ENCODE measurements around the gene FAM50A.

FAM50A gene

GRCh38 chrX:154466036-154466435, 22.1 kb downstream of the FAM50A start:
- DNase-seq (ENCODE audit: low read depth in 1 of 2, low spot score in 1 of 2) = no peak
- no peak for TF ChIP-seq JUND (IDR thresholded peaks at IDR 0.05; ENCODE audit: low read depth)
- in situ Hi-C loops (cut with HindIII; ENCODE audit: low pct_unique_long_range_greater_than_20kb, low sequenced_read_pairs) = no loop called here

DNA sequence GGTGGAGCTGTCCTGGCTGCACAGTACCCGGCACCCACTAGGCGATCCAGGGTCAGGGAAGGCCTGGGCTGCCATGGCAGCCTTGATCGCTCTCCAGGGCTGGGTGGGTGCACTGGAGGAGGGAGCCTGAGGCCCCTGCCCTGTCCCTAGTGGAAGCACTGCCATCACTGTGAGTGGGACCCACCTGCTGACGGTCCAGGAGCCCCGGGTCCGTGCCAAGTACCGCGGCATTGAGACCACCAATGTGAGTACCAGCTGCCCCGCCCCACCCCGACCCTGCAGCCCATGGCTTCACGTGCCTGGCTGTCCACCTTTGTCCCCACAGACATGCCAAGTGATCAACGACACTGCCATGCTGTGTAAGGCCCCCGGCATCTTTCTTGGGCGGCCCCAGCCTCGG, 23.0 kb downstream of the FAM50A start:
- in situ Hi-C loops (cut with HindIII; ENCODE audit: low pct_unique_long_range_greater_than_20kb, low sequenced_read_pairs) = no loop called here
- no peak for TF ChIP-seq JUND (IDR thresholded peaks at IDR 0.05; ENCODE audit: low read depth)
- DNase-seq (ENCODE audit: low read depth in 1 of 2, low spot score in 1 of 2) = no peak

GRCh38 chrX:154467556-154467955, 23.6 kb downstream of the FAM50A start:
- in situ Hi-C loops (cut with HindIII; ENCODE audit: low pct_unique_long_range_greater_than_20kb, low sequenced_read_pairs) = no loop called here
- no peak for DNase-seq (ENCODE audit: low read depth in 1 of 2, low spot score in 1 of 2)
- TF ChIP-seq JUND (IDR thresholded peaks at IDR 0.05; ENCODE audit: low read depth) = no peak

DNA sequence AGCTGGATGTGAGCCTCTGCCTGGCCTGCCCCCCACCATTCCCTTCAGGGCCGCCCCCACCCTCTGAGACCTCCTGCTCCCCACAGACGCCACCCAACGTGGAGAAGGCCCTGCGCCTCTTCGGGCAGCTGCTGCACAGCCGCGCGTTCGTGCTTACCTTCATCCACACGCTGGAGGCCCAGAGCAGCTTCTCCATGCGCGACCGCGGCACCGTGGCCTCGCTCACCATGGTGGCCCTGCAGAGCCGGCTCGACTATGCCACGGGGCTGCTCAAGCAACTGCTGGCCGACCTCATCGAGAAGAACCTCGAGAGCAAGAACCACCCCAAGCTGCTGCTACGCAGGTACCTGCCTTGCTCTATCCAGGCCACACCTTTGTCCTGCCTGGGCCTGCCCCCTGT, 24.3 kb downstream of the FAM50A start:
- TF ChIP-seq JUND (IDR thresholded peaks at IDR 0.05; ENCODE audit: low read depth) = no peak
- DNase-seq (ENCODE audit: low read depth in 1 of 2, low spot score in 1 of 2) = no peak
- in situ Hi-C loops (cut with HindIII; ENCODE audit: low pct_unique_long_range_greater_than_20kb, low sequenced_read_pairs) = no loop called here

DNA sequence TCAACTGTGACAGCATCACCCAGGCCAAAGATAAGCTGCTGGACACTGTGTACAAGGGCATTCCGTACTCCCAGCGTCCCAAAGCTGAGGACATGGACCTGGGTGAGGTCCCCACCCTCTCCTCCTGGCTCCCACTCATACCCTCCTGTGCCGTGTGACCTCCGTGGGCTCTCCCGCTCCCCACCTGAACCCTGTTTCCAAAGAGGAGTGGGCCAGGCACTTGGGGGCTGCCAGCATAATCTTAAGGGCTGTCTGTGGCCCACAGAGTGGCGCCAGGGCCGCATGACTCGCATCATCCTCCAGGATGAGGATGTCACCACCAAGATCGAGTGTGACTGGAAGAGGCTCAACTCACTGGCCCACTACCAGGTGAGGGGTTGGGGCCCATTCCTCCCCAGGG, 25.2 kb downstream of the FAM50A start:
- in situ Hi-C loops (cut with HindIII; ENCODE audit: low pct_unique_long_range_greater_than_20kb, low sequenced_read_pairs) = no loop called here
- DNase-seq (ENCODE audit: low read depth in 1 of 2, low spot score in 1 of 2) = no peak
- no peak for TF ChIP-seq JUND (IDR thresholded peaks at IDR 0.05; ENCODE audit: low read depth)

- in situ Hi-C loops (cut with HindIII; ENCODE audit: low pct_unique_long_range_greater_than_20kb, low sequenced_read_pairs) = no loop called here
- no peak for DNase-seq (ENCODE audit: low read depth in 1 of 2, low spot score in 1 of 2)
- TF ChIP-seq JUND (IDR thresholded peaks at IDR 0.05; ENCODE audit: low read depth) = no peak
Measured at GRCh38 chrX:154469880-154470279, 25.9 kb downstream of the FAM50A start.

DNA sequence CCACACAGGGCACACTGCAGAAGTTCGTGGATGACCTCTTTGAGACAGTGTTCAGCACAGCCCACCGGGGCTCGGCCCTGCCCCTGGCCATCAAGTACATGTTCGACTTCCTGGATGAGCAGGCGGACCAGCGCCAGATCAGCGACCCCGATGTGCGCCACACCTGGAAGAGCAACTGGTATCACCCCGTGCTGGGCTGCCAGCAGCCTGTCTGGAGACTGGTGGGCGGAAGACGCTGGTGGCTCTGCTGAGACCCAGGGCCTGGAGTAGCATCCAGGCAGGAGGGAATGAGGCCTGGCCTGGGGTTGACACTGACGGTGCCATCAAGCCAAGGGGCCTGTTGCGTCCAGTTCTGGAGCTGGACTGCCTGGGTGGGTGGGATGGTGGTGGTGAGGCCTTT, 26.5 kb downstream of the FAM50A start:
- DNase-seq (ENCODE audit: low read depth in 1 of 2, low spot score in 1 of 2) = no peak
- TF ChIP-seq JUND (IDR thresholded peaks at IDR 0.05; ENCODE audit: low read depth) = no peak
- in situ Hi-C loops (cut with HindIII; ENCODE audit: low pct_unique_long_range_greater_than_20kb, low sequenced_read_pairs) = no loop called here

GRCh38 chrX:154470914-154471568, 27.1 kb downstream of the FAM50A start:
- no peak for TF ChIP-seq JUND (IDR thresholded peaks at IDR 0.05; ENCODE audit: low read depth)
- DNase-seq (ENCODE audit: low read depth in 1 of 2, low spot score in 1 of 2) = no peak
- in situ Hi-C loops (cut with HindIII; ENCODE audit: low pct_unique_long_range_greater_than_20kb, low sequenced_read_pairs) = no loop called here

DNA sequence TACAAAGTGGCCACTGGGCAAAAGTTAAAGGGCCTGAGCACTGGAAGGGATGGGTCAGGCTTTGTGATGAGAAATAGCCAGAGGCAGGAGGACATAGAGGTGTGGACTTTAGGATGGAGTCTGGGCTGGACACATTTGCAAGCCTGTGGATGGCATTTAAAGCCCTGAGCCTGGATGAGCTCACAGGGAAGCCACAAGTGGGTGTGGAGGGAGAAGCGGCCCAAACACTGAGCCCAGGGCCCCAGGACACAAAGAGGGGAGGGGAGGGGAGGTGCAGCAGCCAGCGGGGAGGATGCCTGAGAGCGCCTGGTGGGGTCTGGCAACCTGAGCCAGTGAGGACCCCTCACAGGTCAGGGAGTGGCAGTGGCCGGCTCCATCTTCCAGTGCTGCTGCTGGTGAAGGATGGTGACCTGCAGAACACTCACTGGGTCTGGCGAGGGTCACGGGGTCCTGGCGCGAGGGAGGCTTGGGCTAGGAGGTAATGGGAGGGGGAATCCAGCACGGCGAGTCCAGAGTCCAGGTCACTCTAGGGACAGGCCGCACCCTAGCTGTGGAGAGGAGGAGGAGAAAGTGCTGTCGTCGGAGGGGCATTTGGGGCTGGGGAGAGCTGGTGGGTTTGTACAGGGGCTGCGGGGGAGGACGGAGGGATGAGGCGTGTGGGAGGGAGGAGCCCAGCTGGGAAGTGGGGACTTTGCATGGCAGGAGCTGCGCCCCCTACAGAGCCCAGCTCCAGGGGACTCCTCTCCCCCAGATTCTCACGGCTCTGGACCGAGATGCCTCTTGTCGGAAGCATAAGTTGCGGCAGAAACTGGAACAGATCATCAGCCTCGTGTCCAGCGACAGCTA, 28.1 kb downstream of the FAM50A start:
- in situ Hi-C loops (cut with HindIII; ENCODE audit: low pct_unique_long_range_greater_than_20kb, low sequenced_read_pairs) = no loop called here
- DNase-seq (ENCODE audit: low read depth in 1 of 2, low spot score in 1 of 2) = no peak
- TF ChIP-seq JUND (IDR thresholded peaks at IDR 0.05; ENCODE audit: low read depth) = no peak

GRCh38 chrX:154472685-154473632, 29.0 kb downstream of the FAM50A start:
- in situ Hi-C loops (cut with HindIII; ENCODE audit: low pct_unique_long_range_greater_than_20kb, low sequenced_read_pairs) = no loop called here
- no peak for DNase-seq (ENCODE audit: low read depth in 1 of 2, low spot score in 1 of 2)
- no peak for TF ChIP-seq JUND (IDR thresholded peaks at IDR 0.05; ENCODE audit: low read depth)

- peak in 1 of 2 experiments; percentile 49 for DNase-seq (ENCODE audit: low read depth in 1 of 2, low spot score in 1 of 2)
- in situ Hi-C loops (cut with HindIII; ENCODE audit: low pct_unique_long_range_greater_than_20kb, low sequenced_read_pairs) = no loop called here
- TF ChIP-seq JUND (IDR thresholded peaks at IDR 0.05; ENCODE audit: low read depth) = no peak
Measured at GRCh38 chrX:154473683-154474082, 29.7 kb downstream of the FAM50A start.

GRCh38 chrX:154476821-154477220, 32.9 kb downstream of the FAM50A start:
- DNase-seq (ENCODE audit: low read depth in 1 of 2, low spot score in 1 of 2) = no peak
- in situ Hi-C loops (cut with HindIII; ENCODE audit: low pct_unique_long_range_greater_than_20kb, low sequenced_read_pairs) = no loop called here
- TF ChIP-seq JUND (IDR thresholded peaks at IDR 0.05; ENCODE audit: low read depth) = no peak

Data from T47D (cell line).